H1 (cell line): ENCODE data around the gene MYO5B.

ENCODE experiments used
- CBX8 ChIP-seq: fragments of 300-800, 300-1000 bp; sonication (generic); IDR thresholded peaks from 2 replicates; pipeline ENCODE4 v1.7.1; 2016; ENCODE audit warnings: low read depth, low read length, borderline replicate concordance
- CTCF ChIP-seq, 3 experiments: IDR thresholded peaks; 1 replicate in 2 of 3; 2 replicates in 1 of 3; pipeline versions ENCODE4 v1.5.1 to v1.6.1; 2011; ENCODE audit warnings: low read length in 3 of 3, mild to moderate bottlenecking in 3 of 3, inconsistent platforms in 2 of 3, low read depth in 1 of 3, moderate library complexity in 1 of 3; ENCODE audit not compliant: insufficient read depth in 1 of 3; ENCODE audit errors: control extremely low read depth in 1 of 3
- EGR1 ChIP-seq: IDR thresholded peaks from 2 replicates; pipeline ENCODE4 v1.6.1; 2011; ENCODE audit warnings: low read depth, low read length, borderline replicate concordance
- EP300 ChIP-seq, 2 experiments: IDR thresholded peaks; 1 replicate in 1 of 2; 2 replicates in 1 of 2; pipeline ENCODE4 v1.6.1; 2011 to 2012; ENCODE audit warnings: low read depth in 2 of 2, low read length in 2 of 2, mild to moderate bottlenecking in 2 of 2, borderline replicate concordance in 1 of 2, inconsistent platforms in 1 of 2, moderate library complexity in 1 of 2
- EZH2 ChIP-seq: fragments of 200-600 bp; sonication (generic); IDR thresholded peaks from 2 replicates; pipeline ENCODE4 v1.7.1; 2012; ENCODE audit warnings: low read depth, mild to moderate bottlenecking, moderate library complexity, low read length, inconsistent platforms; ENCODE audit not compliant: severe bottlenecking
- HDAC2 ChIP-seq, 2 experiments: fragments of 300-600 bp in 1 of 2; sonication (generic) in 1 of 2; IDR thresholded peaks; 2 replicates each; pipeline ENCODE4 v1.6.1; 2011 to 2012; ENCODE audit warnings: low read depth in 2 of 2, low read length in 2 of 2, mild to moderate bottlenecking in 2 of 2, moderate library complexity in 2 of 2, borderline replicate concordance in 1 of 2, inconsistent platforms in 1 of 2
- KDM5A ChIP-seq: fragments of 200-600 bp; IDR thresholded peaks from 2 replicates; pipeline ENCODE4 v1.7.1; 2012; ENCODE audit warnings: mild to moderate bottlenecking, low read length, inconsistent platforms, mixed read lengths
- MAFK ChIP-seq: IDR thresholded peaks from 2 replicates; pipeline ENCODE4 v1.6.1; 2012; ENCODE audit warnings: low read depth, mild to moderate bottlenecking, improper control_type of control experiment, low read length
- MAX ChIP-seq: IDR thresholded peaks from 2 replicates; pipeline ENCODE4 v1.6.1; 2012; ENCODE audit warnings: inconsistent platforms
- POLR2A ChIP-seq, 2 experiments: IDR thresholded peaks; 1 replicate in 1 of 2; 2 replicates in 1 of 2; pipeline ENCODE4 v1.6.1; 2011; ENCODE audit warnings: low read depth in 2 of 2, low read length in 2 of 2, mild to moderate bottlenecking in 2 of 2; ENCODE audit errors: control extremely low read depth in 1 of 2
- POLR2AphosphoS5 ChIP-seq: IDR thresholded peaks from 2 replicates; pipeline ENCODE4 v1.6.1; 2011; ENCODE audit warnings: low read depth, low read length
- RAD21 ChIP-seq, 2 experiments: IDR thresholded peaks in 1 of 2; conservative IDR thresholded peaks in 1 of 2; 2 replicates each; pipeline ENCODE4 v1.6.1; 2011; ENCODE audit warnings: low read depth in 2 of 2, low read length in 2 of 2, improper control_type of control experiment in 1 of 2, inconsistent platforms in 1 of 2, mild to moderate bottlenecking in 1 of 2, moderate library complexity in 1 of 2
- TCF12 ChIP-seq: IDR thresholded peaks from 2 replicates; pipeline ENCODE4 v1.6.1; 2011; ENCODE audit warnings: low read depth, mild to moderate bottlenecking, low read length
- ZNF274 ChIP-seq: IDR thresholded peaks from 2 replicates; pipeline ENCODE4 v1.7.0; 2012; ENCODE audit warnings: low read length, borderline replicate concordance; ENCODE audit errors: extremely low read depth

- TF ChIP-seq TCF12 (no peak), CTCF (IDR thresholded peaks at IDR 0.05; ENCODE audit: control extremely low read depth in 1 of 3, insufficient read depth in 1 of 3, low read depth in 1 of 3, low read length in 3 of 3) (no peak), KDM5A (no peak), EZH2 (no peak), POLR2AphosphoS5 (no peak), MAX (no peak), RAD21 (IDR thresholded peaks at IDR 0.05 in 1 of 2, conservative IDR thresholded peaks at IDR 0.05 in 1 of 2; ENCODE audit: low read depth in 2 of 2, low read length in 2 of 2) (no peak), CBX8 (no peak), ZNF274 (no peak), HDAC2 (IDR thresholded peaks at IDR 0.05; ENCODE audit: borderline replicate concordance in 1 of 2, low read depth in 2 of 2, low read length in 2 of 2) (no peak), EGR1 (no peak), MAFK (no peak), POLR2A (IDR thresholded peaks at IDR 0.05; ENCODE audit: control extremely low read depth in 1 of 2, low read depth in 2 of 2, low read length in 2 of 2) (no peak), EP300 (IDR thresholded peaks at IDR 0.05; ENCODE audit: borderline replicate concordance in 1 of 2, low read depth in 2 of 2, low read length in 2 of 2) (no peak)
These were observed 170.5 kb downstream of the MYO5B start for GRCh38 chr18:50024466-50024865.
